HepG2 (cell line): ENCODE measurements around the gene KAT2A. TPM values are rescaled to one million over a fixed set of nuclear protein-coding genes. Genes with fewer than 3 reads are reported as not detected.

Experiments used
- ATAC-seq: fragments of 200-7000 bp; cut with Tn5 transposase; 3 replicates; pipeline ENCODE4 v1.9.1; 2020; ENCODE audit warnings: mild to moderate bottlenecking, moderate library complexity
- BruUV-seq: library from RNA; stranded (reverse); fragments of 400-500 nt; replicated peaks from 2 replicates; lab custom pipeline; 2021; lab: Mats Ljungman, UMichigan
- CTCF ChIA-PET: fragments of 300-600 bp; formaldehyde crosslinking; extraction: SDS; loops from one replicate; lab custom pipeline; 2021; ENCODE audit warnings: low total read pairs, inconsistent platforms, low intra/inter-chr PET ratio; lab: Yijun Ruan, JAX
- POLR2A ChIA-PET: fragments of 350-600 bp; sonication (Branson Sonifier 250); formaldehyde crosslinking; loops from one replicate; lab custom pipeline; 2020; ENCODE audit warnings: antibody characterized with exemption, inconsistent platforms; lab: Yijun Ruan, JAX
- DNase-seq: peaks from one replicate; pipeline ENCODE4 v3.0.0-alpha.2; 2015; ENCODE audit warnings: low spot score
- FAIRE-seq: peaks from 3 replicates; lab custom pipeline; 2011; peaks lifted over from hg19 to GRCh38; lab: Jason Lieb, UNC
- H2AFZ ChIP-seq: one replicate; pipeline ENCODE4 v1.6.1; 2011; ENCODE audit warnings: low read length, inconsistent platforms
- H3K27ac ChIP-seq: fragments of 300-600 bp; 3 replicates; pipeline ENCODE4 v1.8.0; 2011; ENCODE audit warnings: mixed run types, mild to moderate bottlenecking, mixed read lengths, low read length, inconsistent platforms; ENCODE audit not compliant: insufficient read depth; ENCODE audit errors: extremely low read length
- H3K27me3 ChIP-seq, 2 experiments: fragments of 200-600 bp in 1 of 2; 2 replicates in 1 of 2; 3 replicates in 1 of 2; pipeline versions ENCODE4 v1.6.0 to v1.8.0; 2011; ENCODE audit warnings: low read length in 2 of 2, mild to moderate bottlenecking in 2 of 2, moderate library complexity in 2 of 2, inconsistent platforms in 1 of 2; ENCODE audit not compliant: insufficient read depth in 2 of 2, control insufficient read depth in 1 of 2
- H3K36me3 ChIP-seq, 2 experiments: fragments of 200-600 bp in 1 of 2; replicated peaks in 1 of 2; 2 replicates in 1 of 2; 3 replicates in 1 of 2; pipeline versions ENCODE4 v1.5.1 to v1.8.0; 2011; ENCODE audit warnings: low read length in 2 of 2, inconsistent platforms in 1 of 2; ENCODE audit not compliant: insufficient read depth in 2 of 2, control insufficient read depth in 1 of 2
- H3K4me1 ChIP-seq: 2 replicates; pipeline ENCODE4 v1.5.1; 2012; ENCODE audit warnings: low read length, inconsistent platforms; ENCODE audit not compliant: insufficient read depth
- H3K4me2 ChIP-seq: 2 replicates; pipeline ENCODE4 v1.6.0; 2011; ENCODE audit warnings: low read depth, low read length, inconsistent platforms
- H3K4me3 ChIP-seq, 3 experiments: fragments of 200-600 bp in 1 of 3; sonication (generic), shearing (Covaris generic) in 1 of 3; replicated peaks in 1 of 3; 2 replicates each; pipeline ENCODE4 v1.5.1; 2011 to 2016; ENCODE audit warnings: low read length in 3 of 3, inconsistent platforms in 2 of 3, low read depth in 2 of 3, mild to moderate bottlenecking in 2 of 3, control low read depth in 1 of 3, mixed read lengths in 1 of 3; ENCODE audit not compliant: insufficient read depth in 1 of 3
- H3K79me2 ChIP-seq: one replicate; pipeline ENCODE4 v1.6.1; 2011; ENCODE audit warnings: low read length, inconsistent platforms; ENCODE audit not compliant: insufficient read depth
- H3K9ac ChIP-seq: 2 replicates; pipeline ENCODE4 v1.6.0; 2011; ENCODE audit warnings: mild to moderate bottlenecking, low read depth, low read length, inconsistent platforms; ENCODE audit not compliant: insufficient read depth
- H3K9me3 ChIP-seq: 2 replicates; pipeline ENCODE4 v1.5.1; 2012; ENCODE audit warnings: mild to moderate bottlenecking, low read length
- H4K20me1 ChIP-seq: 2 replicates; pipeline ENCODE4 v1.6.0; 2011; ENCODE audit warnings: inconsistent platforms, mild to moderate bottlenecking, low read length, moderate library complexity; ENCODE audit not compliant: insufficient read depth
- CENPT ChIP-seq: sonication (generic); formaldehyde crosslinking; IDR thresholded peaks from 2 replicates; pipeline ENCODE4 v1.8.0; 2022; ENCODE audit warnings: low read depth, mild to moderate bottlenecking, moderate library complexity, missing genetic modification reagents
- KAT8 ChIP-seq: IDR thresholded peaks from 2 replicates; pipeline ENCODE4 v1.6.1; 2016; ENCODE audit warnings: missing genetic modification reagents, missing compliant biosample characterization
- KLF13 ChIP-seq: sonication (generic); formaldehyde crosslinking; IDR thresholded peaks from 2 replicates; pipeline ENCODE4 v1.4.0; 2020; ENCODE audit warnings: mild to moderate bottlenecking, missing genetic modification reagents
- MTF2 ChIP-seq: sonication (generic); formaldehyde crosslinking; IDR thresholded peaks from 2 replicates; pipeline ENCODE4 v1.5.0; 2020; ENCODE audit warnings: missing genetic modification reagents, borderline replicate concordance
- PAX8 ChIP-seq: sonication (generic); formaldehyde crosslinking; IDR thresholded peaks from 2 replicates; pipeline ENCODE4 v1.8.0; 2022; ENCODE audit warnings: mild to moderate bottlenecking, missing genetic modification reagents, borderline replicate concordance
- YY1 ChIP-seq: IDR thresholded peaks from 2 replicates; pipeline ENCODE4 v1.6.1; 2011; ENCODE audit warnings: low read length, low read depth, moderate library complexity, mild to moderate bottlenecking; ENCODE audit not compliant: insufficient read depth, insufficient replicate concordance
- ZNF274 ChIP-seq: sonication (generic); formaldehyde crosslinking; IDR thresholded peaks from 2 replicates; pipeline ENCODE4 v1.5.1; 2020; ENCODE audit warnings: mild to moderate bottlenecking, missing genetic modification reagents
- ZNF713 ChIP-seq: sonication (generic); formaldehyde crosslinking; IDR thresholded peaks from 2 replicates; pipeline ENCODE4 v1.4.0; 2020; ENCODE audit warnings: mild to moderate bottlenecking, missing genetic modification reagents
- WGBS: methylation state at CpG from one replicate; pipeline ENCODE4 v1.1.6; 2017; ENCODE audit warnings: low lambda C conversion rate; 5-methylcytosine and 5-hydroxymethylcytosine counted together
- in situ Hi-C: cut with HindIII; loops from 2 replicates; pipeline ENCODE4 v1.10.0; 2017; ENCODE audit warnings: low pct_unique_long_range_greater_than_20kb; ENCODE audit not compliant: extremely low pct_ligation_motif_present
- intact Hi-C: fragments of 100-400 bp; cut with micrococcal nuclease; formaldehyde crosslinking; loops from one replicate; pipeline ENCODE4 v1.10.0; 2022; ENCODE audit not compliant: unreplicated experiment
- polyA plus RNA-seq, 8 experiments: library from polyadenylated mRNA; depleted of rRNA in 3 of 8; stranded (reverse) in 7 of 8; unstranded in 1 of 8; fragments of >200 nt; fragmentation: Illumina TruSeq in 4 of 8; extraction: Trizol in 4 of 8; gene quantifications; 2 replicates each; pipeline versions ENCODE4 v1.2.1 to v1.2.3, GENCODE V29; 2011 to 2016; ENCODE audit warnings: low read depth in 4 of 8, missing spikeins in 1 of 8, mixed read lengths in 1 of 8; ENCODE audit not compliant: insufficient read depth in 1 of 8
- total RNA-seq, 5 experiments: library from RNA; depleted of rRNA; stranded (reverse); fragments of >200 nt; fragmentation: Illumina TruSeq; extraction: Trizol; gene quantifications; 2 replicates each; pipeline ENCODE4 v1.2.3, GENCODE V29; 2016; ENCODE audit warnings: low read depth in 1 of 5
- TF ChIP-seq, protein P1 (sequence below): sonication (generic); formaldehyde crosslinking; conservative IDR thresholded peaks from 2 replicates; pipeline ENCODE4 v1.4.0; 2020; ENCODE audit warnings: missing genetic modification reagents

Gene KAT2A
- total and polyA plus RNA-seq, 2 of the 13 experiments (the other 11 are each of a cell fraction or from before 2014, with no cell fraction given): 29.1 to 90.4 TPM

DNA sequence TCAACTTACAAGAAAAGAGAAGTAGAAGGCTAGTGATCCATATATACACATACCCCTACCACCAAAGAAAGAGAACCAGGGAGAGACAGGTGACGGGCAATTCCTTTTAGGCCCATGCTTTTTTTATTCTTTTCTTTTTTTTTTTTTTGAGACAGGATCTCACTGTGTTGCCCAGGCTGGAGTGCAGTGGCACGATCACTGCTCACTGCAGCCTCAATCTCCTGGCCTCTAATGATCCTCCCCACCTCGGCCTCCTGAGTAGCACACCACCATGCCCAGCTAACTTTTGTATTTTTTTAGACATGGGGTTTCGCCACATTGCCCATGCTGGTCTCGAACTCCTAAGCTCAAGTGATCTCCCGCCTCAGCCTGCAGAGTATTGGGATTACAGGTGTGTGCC is 6.2 kb upstream of the KAT2A start:
- peaks cover 37 to 71% of the 10 kb centered on the region in 2 experiments for H3K36me3 ChIP-seq
- no peak for TF ChIP-seq ZNF713
- TF ChIP-seq ZNF274 (CRISPR knock-in tag): no peak
- no peak for TF ChIP-seq KLF13
- no peak for TF ChIP-seq YY1
- TF ChIP-seq KAT8 (CRISPR knock-in tag): no peak
- TF ChIP-seq MTF2 (CRISPR knock-in tag): no peak
- TF ChIP-seq, protein P1, sequence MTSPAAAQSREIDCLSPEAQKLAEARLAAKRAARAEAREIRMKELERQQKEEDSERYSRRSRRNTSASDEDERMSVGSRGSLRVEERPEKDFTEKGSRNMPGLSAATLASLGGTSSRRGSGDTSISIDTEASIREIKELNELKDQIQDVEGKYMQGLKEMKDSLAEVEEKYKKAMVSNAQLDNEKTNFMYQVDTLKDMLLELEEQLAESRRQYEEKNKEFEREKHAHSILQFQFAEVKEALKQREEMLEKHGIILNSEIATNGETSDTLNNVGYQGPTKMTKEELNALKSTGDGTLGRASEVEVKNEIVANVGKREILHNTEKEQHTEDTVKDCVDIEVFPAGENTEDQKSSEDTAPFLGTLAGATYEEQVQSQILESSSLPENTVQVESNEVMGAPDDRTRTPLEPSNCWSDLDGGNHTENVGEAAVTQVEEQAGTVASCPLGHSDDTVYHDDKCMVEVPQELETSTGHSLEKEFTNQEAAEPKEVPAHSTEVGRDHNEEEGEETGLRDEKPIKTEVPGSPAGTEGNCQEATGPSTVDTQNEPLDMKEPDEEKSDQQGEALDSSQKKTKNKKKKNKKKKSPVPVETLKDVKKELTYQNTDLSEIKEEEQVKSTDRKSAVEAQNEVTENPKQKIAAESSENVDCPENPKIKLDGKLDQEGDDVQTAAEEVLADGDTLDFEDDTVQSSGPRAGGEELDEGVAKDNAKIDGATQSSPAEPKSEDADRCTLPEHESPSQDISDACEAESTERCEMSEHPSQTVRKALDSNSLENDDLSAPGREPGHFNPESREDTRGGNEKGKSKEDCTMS: no peak
- no peak for TF ChIP-seq PAX8
- no peak for TF ChIP-seq CENPT (CRISPR knock-in tag)
- 97% methylated on average over 6 of the region's 6 CpGs for WGBS
- no peak for DNase-seq
- no peak overlapping the region for H3K4me2 ChIP-seq
- in situ Hi-C loops (no loop called here), intact Hi-C loops (no loop called here)
- no peak overlapping the region for H3K4me3 ChIP-seq
- H3K27ac ChIP-seq: no peak overlapping the region
- no peak for FAIRE-seq
- no TSS peak for BruUV-seq
- H3K9ac ChIP-seq: no peak overlapping the region
- peaks cover 9% of the 10 kb centered on the region; the same call in 1 of the 2 replicates for H3K4me1 ChIP-seq
- no peaks in the 10 kb centered on the region for H3K27me3 ChIP-seq
- CTCF ChIA-PET: no interaction called here
- no peaks in the 10 kb centered on the region for H3K9me3 ChIP-seq
- ATAC-seq: no peak
- no peak overlapping the region for H2AFZ ChIP-seq
- POLR2A ChIA-PET: no interaction called here
- H4K20me1 ChIP-seq: no peaks in the 10 kb centered on the region; the same call in 1 of the 2 replicates
- H3K79me2 ChIP-seq: peaks cover 15% of the 10 kb centered on the region
